Calu3 (cell line): ENCODE data around the gene RAB3IL1. TPM values are rescaled to one million over a fixed set of nuclear protein-coding genes. Genes with fewer than 3 reads are reported as not detected.

ENCODE experiments used
- BruUV-seq: library from RNA; stranded (reverse); fragments of 400-500 nt; replicated peaks from 2 replicates; lab custom pipeline; 2021; lab: Mats Ljungman, UMichigan
- CTCF ChIA-PET: fragments of 300-600 bp; sonication (Branson Sonifier 250); formaldehyde crosslinking; loops from one replicate; lab custom pipeline; 2022; ENCODE audit warnings: antibody characterized with exemption; lab: Charles Lee
- DNase-seq: peaks from one replicate; pipeline ENCODE4 v3.0.0; 2022
- H3K27ac Mint-ChIP-seq: one replicate; pipeline ENCODE4 v1.8.0; 2022; ENCODE audit warnings: mixed read lengths; ENCODE audit not compliant: unreplicated experiment
- H3K27me3 Mint-ChIP-seq: one replicate; pipeline ENCODE4 v1.8.0; 2022; ENCODE audit warnings: mixed read lengths; ENCODE audit not compliant: unreplicated experiment
- H3K36me3 Mint-ChIP-seq: one replicate; pipeline ENCODE4 v1.8.0; 2022; ENCODE audit warnings: mild to moderate bottlenecking, moderate library complexity, mixed read lengths; ENCODE audit not compliant: insufficient read depth, unreplicated experiment
- H3K4me1 Mint-ChIP-seq: one replicate; pipeline ENCODE4 v1.8.0; 2022; ENCODE audit warnings: mild to moderate bottlenecking, low read depth, mixed read lengths; ENCODE audit not compliant: unreplicated experiment
- H3K4me3 Mint-ChIP-seq: one replicate; pipeline ENCODE4 v1.8.0; 2022; ENCODE audit warnings: mild to moderate bottlenecking, low read depth, moderate library complexity, mixed read lengths; ENCODE audit not compliant: unreplicated experiment
- H3K9me3 Mint-ChIP-seq: one replicate; pipeline ENCODE4 v1.8.0; 2022; ENCODE audit warnings: low read depth, mixed read lengths; ENCODE audit not compliant: unreplicated experiment
- intact Hi-C: fragments of 100-400 bp; cut with micrococcal nuclease; formaldehyde crosslinking; loops from one replicate; pipeline ENCODE4 v1.10.0; 2022; ENCODE audit not compliant: unreplicated experiment
- total RNA-seq: library from RNA; stranded (reverse); gene quantifications from 2 replicates; pipeline ENCODE4 v1.2.3, GENCODE V29; 2022
- TF ChIP-seq, protein P1 (sequence below): fragments of 200-600 bp; IDR thresholded peaks from one replicate; pipeline ENCODE4 v1.8.0; 2022; ENCODE audit warnings: antibody characterized with exemption; ENCODE audit not compliant: unreplicated experiment

RAB3IL1 gene
- total RNA-seq, 1 experiment from 2014 or later = 0.76 TPM

GRCh38 chr11:61925736-61926135 lies 8.4 kb upstream of the RAB3IL1 start:
- Mint-ChIP-seq H3K27me3 (peaks cover 73% of the 10 kb centered on the region), H3K27ac (no peak overlapping the region), H3K4me1 (no peaks in the 10 kb centered on the region), H3K36me3 (no peaks in the 10 kb centered on the region), H3K4me3 (no peak overlapping the region), H3K9me3 (no peaks in the 10 kb centered on the region)
- TF ChIP-seq, protein P1, sequence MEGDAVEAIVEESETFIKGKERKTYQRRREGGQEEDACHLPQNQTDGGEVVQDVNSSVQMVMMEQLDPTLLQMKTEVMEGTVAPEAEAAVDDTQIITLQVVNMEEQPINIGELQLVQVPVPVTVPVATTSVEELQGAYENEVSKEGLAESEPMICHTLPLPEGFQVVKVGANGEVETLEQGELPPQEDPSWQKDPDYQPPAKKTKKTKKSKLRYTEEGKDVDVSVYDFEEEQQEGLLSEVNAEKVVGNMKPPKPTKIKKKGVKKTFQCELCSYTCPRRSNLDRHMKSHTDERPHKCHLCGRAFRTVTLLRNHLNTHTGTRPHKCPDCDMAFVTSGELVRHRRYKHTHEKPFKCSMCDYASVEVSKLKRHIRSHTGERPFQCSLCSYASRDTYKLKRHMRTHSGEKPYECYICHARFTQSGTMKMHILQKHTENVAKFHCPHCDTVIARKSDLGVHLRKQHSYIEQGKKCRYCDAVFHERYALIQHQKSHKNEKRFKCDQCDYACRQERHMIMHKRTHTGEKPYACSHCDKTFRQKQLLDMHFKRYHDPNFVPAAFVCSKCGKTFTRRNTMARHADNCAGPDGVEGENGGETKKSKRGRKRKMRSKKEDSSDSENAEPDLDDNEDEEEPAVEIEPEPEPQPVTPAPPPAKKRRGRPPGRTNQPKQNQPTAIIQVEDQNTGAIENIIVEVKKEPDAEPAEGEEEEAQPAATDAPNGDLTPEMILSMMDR = no peak
- no peak for DNase-seq
- intact Hi-C loops = no loop called here
- BruUV-seq = no TSS peak
- CTCF ChIA-PET = no interaction called here

DNA sequence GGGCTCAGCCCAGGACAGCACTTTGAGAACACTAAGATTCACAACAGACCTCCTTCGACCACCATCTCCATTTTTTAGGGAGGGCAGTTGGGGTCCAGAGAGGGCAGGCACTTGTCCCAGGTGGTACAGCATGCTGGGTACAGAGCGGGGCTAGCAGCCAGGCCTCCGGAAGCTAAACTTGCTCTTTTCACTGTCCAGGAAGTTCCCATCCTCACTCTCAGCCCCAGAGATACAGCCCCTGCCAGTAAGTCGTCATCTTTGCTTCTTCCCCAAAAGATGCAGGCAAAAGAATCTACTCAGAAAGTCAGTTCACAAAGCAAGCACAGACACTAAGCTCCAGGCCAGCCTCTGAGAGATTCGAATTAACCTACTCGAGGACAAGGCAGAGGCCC lies 6.7 kb upstream of the RAB3IL1 start:
- CTCF ChIA-PET = no interaction called here
- intact Hi-C loops = no loop called here
- Mint-ChIP-seq H3K36me3 (no peaks in the 10 kb centered on the region), H3K9me3 (no peaks in the 10 kb centered on the region), H3K4me3 (no peak overlapping the region), H3K4me1 (peaks cover 8% of the 10 kb centered on the region), H3K27me3 (peaks cover 90% of the 10 kb centered on the region), H3K27ac (no peak overlapping the region)
- DNase-seq = no peak
- no TSS peak for BruUV-seq
- TF ChIP-seq, protein P1 = no peak

DNA sequence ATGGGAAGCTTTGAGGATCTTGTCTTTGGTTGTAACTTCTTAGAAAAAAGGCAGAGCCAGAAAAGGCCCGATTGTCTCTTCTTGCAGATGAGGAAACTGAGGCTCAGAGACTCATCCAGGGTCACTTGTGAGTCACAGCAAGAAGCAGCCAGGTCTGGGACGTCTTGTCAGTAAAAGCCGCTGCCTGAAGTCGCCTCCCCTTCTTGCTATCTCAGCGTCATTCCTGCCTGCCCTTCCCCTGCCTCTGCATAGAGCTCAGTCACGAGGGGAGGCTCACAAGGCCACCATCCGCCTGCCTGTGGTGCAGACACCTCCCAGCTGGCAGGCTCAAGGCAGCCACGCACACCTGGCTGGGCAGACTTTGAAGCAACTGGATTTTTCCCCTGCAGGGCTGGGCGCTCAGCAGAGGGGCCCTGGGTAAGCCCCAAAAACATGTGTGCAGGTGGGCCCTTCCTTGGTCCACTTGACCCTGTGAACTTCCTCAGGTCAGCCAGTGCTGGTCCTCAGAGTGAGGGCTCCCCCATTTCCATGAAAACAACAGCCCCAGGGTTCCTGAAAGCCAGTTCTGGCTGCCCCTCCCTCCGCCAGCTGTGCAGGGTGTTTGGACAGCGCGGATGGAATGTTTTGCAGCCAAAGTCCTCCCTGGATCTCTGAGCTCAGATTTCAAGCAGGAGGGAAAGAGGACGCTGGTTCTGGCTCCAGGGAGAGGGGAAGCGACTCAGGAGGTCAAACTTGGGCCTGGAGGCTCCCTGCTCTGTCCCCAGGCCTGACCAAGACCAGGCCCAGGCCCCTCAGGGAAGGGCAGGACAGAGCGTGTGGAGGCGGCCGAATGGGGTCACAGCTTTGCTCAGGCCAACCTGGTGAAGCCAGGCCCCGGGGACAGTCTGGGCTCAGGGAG lies 6.0 kb upstream of the RAB3IL1 start:
- BruUV-seq = no TSS peak
- H3K27me3 Mint-ChIP-seq = peaks cover 96% of the 10 kb centered on the region
- CTCF ChIA-PET = no interaction called here
- H3K27ac Mint-ChIP-seq = no peak overlapping the region
- DNase-seq = no peak
- no peak overlapping the region for H3K4me3 Mint-ChIP-seq
- H3K9me3 Mint-ChIP-seq = no peaks in the 10 kb centered on the region
- TF ChIP-seq, protein P1 = no peak
- intact Hi-C loops = no loop called here
- H3K36me3 Mint-ChIP-seq = peaks cover under 1% of the 10 kb centered on the region
- H3K4me1 Mint-ChIP-seq = peaks cover 8% of the 10 kb centered on the region

- no peak for DNase-seq
- H3K27ac Mint-ChIP-seq = no peak overlapping the region
- peaks cover 10% of the 10 kb centered on the region for H3K36me3 Mint-ChIP-seq
- no peak overlapping the region for H3K4me3 Mint-ChIP-seq
- peaks cover 98% of the 10 kb centered on the region for H3K27me3 Mint-ChIP-seq
- intact Hi-C loops = no loop called here
- no TSS peak for BruUV-seq
- CTCF ChIA-PET = no interaction called here
- H3K9me3 Mint-ChIP-seq = no peaks in the 10 kb centered on the region
- TF ChIP-seq, protein P1 = no peak
- H3K4me1 Mint-ChIP-seq = peaks cover 8% of the 10 kb centered on the region
Observed at GRCh38 chr11:61922539-61922938, 5.2 kb upstream of the RAB3IL1 start.
